Amniotic epithelial cell (primary cell): ENCODE data around the gene GFRA1.

Experiments
- DNase-seq: peaks from one replicate; pipeline ENCODE4 v3.0.0-alpha.2; 2010; ENCODE audit warnings: low read depth

The GFRA1 gene

GRCh38 chr10:116270771-116271592 lies 2.0 kb downstream of the GFRA1 start:
- DNase-seq = no peak

- DNase-seq = no peak
Observed at GRCh38 chr10:116270126-116270770, 2.8 kb downstream of the GFRA1 start.

- no peak for DNase-seq
Observed at GRCh38 chr10:116269619-116270018, 3.4 kb downstream of the GFRA1 start.

DNA sequence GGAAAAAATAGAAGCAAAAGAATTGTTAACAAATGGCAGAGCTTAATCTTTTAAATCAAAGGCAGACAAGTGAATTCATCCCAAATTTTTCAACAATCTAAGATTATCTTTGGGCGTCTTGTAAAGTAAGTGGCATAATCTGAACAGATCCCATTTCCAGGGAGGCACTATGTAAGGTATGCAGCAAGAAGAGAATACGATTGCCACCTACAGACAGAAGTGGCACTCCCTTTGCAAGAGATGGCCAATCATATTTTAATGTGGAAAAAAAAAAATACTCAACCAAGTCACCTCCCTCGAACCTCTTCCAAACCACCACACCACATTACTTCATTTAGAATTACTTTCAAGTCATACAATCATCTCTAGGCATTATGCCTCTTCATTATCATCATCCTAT lies 4.0 kb downstream of the GFRA1 start:
- no peak for DNase-seq

DNA sequence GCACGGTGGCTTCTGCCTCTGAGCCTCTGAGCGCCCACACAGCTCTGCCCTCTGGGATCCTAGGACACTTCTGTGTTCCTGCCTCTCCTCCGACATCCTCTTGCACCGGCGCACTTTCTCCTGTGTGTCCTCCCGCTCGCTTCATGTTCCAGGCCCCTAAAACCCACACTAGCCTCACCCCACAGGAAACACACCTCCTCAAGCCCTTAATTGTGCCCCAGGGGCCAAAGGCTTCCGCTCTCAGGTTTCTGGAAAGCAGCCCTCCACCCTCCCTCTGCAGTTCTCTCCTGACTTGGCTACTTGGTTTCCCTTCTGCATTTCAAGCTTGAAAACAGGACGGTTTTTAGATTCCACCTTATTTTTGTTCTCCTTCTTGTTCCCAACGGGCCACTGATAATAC lies 7.3 kb downstream of the GFRA1 start:
- DNase-seq = no peak

- DNase-seq = no peak
Observed at GRCh38 chr10:116263870-116264655, 8.9 kb downstream of the GFRA1 start.

DNA sequence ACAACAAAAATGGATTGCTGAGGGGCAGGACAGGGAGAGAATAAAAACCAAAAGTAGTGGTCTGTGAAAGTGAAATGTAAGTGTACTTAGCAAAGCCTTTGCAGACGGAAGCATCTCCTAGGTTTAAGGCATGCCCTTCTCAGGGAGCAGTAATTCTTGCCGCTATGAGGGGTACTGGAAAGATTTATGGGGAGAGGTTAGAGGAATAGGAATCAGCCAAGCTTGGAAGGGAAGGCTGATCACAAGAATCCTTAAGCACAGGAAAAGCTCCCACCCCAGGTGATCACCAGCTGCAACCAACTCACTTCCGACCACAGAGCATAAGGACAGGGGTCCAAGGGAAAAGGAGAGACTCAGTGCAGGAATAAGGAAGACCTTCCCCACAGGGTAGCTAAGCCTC lies 10.3 kb downstream of the GFRA1 start:
- DNase-seq = no peak

DNA sequence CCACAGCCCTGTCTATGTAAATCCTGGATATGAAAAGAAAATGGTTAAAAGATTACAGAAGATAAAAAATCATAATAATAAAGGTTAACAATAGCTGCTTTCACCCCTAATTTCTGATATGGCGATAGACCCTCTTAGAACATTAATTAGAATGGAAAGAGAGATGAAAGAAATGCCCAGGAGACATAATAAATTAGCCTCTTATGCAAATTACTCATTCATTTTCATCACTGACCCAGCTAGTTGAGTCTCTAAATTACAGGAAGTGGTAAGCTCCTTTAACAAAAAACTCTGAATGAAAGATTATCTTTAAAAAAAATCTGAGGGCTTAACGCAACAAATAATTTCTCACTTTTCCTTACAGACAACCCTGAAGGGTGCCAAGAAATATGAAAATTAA lies 12.4 kb downstream of the GFRA1 start:
- DNase-seq = no peak

DNA sequence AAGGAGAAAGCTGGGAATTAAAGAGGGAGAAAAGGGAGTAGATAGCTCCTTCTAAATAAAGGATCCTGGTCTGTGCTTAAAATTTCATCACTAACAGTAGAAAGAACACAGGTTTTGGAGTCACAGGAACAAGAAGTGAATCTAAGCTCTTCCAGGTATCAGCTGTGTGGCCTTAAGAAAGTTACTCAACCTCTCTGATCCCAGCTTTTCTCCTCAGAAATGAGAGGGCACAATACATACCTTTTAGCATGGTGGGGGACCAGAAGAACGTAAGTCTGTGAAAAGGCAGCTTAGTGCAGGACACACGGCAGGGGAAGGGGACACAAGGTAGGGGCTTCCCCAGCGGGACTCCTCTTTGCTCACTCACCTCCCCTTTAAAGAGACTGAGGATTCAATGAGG lies 13.4 kb downstream of the GFRA1 start:
- DNase-seq = no peak

DNA sequence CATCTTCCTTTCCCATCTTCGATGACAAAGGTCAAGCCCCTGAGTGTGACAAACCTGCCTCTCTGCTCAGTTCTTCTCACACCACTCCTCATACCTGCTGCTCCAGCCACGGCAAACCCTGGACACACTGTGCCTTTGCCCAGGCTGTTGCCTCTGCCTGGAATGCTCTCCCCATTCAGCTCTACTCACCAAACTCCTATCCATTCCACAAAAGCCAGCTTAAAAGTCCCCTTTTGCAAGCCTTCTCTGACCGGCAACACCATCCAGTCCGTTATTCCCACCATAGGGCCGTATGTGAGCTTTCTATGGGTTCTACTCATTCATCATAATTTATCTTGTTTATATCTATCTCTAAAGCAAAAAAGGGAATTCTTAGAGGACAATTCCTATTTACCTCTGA lies 15.2 kb downstream of the GFRA1 start:
- DNase-seq = no peak

GRCh38 chr10:116256752-116257259 lies 16.2 kb downstream of the GFRA1 start:
- no peak for DNase-seq

DNA sequence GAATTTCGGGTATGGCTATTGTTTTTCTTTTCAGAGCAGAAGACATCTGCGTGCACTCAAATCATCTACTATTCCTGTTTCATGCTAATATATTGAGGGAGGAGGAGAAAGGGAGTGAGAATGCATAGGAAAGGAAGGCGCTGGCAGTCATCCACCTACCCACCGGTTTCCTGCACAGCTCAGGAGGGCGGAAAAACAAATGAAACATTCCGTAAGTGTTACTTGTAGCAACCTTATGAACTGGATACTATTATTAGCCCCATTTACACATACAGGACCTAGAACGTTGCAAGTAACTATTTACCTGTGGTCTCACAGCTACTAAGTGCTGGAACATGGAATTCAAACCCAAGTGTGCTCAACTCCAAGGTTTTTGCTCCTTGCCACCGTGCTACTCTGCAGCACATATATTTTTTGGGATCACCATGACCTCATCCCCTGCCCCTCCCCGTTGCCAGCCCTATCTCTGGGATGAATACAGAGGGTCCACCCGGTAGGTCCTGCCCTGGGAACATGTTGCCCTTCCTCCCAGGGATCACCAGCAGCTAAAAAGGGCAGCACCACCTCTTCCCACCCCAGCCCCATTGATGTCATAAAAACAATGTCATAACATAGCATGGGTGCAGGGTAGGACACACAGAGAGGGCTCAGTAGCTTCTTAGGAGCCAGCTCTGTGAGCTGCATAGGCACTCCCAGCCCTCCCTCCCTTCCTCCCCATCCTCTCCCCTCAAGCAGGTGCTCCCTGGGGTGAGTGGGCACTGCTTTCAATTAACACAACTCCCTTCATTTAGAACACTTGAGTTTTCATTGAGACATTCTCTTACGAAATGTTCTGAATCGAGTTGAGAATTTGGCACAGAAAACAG lies 16.9 kb downstream of the GFRA1 start:
- DNase-seq = no peak

GRCh38 chr10:116254422-116255155 lies 18.4 kb downstream of the GFRA1 start:
- no peak for DNase-seq

DNA sequence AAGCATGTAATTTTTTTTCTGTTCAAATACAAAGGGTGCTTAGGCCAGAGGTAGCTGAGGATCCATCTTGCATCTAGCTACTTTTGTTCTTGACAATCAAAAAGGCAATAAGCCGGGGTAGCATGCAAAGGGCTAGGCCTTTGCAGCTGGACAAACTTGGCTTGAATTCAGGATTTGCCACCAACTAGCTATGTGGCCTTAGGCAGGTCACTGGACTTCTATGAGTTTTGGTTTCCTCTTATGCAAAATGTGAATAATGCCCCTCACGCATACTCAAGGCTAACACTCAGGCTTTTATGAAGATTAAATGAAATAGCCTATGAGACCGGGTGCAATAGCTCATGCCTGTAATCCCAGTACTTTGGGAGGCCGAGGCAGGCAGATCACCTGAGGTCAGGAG lies 19.3 kb downstream of the GFRA1 start:
- DNase-seq = no peak

GRCh38 chr10:116251602-116252395 lies 21.2 kb downstream of the GFRA1 start:
- DNase-seq = no peak

GRCh38 chr10:116247691-116248090 lies 25.3 kb downstream of the GFRA1 start:
- DNase-seq = no peak

DNA sequence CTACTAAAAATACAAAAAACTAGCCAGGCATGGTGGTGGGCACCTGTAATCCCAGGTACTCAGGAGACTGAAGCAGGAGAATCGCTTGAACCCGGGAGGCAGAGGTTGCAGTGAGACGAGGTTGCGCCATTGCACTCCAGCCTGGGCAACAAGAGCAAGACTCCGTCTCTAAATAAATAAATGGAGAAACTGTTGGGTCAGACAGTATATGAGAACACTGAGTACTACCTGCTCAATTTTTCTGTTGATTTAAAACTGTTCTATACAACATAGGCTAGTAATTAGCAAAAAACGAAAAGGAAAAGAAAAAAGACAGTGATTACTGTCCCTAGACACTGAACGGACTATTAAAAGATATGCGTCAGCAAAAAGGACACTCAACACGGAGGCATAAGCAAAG lies 26.7 kb downstream of the GFRA1 start:
- no peak for DNase-seq

DNA sequence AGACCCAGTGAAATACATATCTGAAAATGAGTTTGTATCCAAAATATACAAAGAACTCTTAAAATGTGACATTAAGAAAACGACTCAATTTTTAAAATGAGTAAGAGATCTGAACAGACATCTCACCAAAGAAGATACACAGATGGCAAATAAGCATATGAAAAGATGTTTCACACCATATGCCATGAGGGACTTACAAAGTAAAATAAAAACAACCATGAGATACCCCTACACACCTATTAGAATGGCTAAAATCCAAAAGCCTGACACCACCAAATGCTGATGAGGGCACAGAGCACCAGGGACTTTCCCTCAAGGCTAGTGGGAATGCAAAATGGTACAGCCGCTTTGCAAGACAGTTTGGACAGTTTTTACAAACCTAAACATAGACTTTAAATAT lies 27.9 kb downstream of the GFRA1 start:
- DNase-seq = no peak

DNA sequence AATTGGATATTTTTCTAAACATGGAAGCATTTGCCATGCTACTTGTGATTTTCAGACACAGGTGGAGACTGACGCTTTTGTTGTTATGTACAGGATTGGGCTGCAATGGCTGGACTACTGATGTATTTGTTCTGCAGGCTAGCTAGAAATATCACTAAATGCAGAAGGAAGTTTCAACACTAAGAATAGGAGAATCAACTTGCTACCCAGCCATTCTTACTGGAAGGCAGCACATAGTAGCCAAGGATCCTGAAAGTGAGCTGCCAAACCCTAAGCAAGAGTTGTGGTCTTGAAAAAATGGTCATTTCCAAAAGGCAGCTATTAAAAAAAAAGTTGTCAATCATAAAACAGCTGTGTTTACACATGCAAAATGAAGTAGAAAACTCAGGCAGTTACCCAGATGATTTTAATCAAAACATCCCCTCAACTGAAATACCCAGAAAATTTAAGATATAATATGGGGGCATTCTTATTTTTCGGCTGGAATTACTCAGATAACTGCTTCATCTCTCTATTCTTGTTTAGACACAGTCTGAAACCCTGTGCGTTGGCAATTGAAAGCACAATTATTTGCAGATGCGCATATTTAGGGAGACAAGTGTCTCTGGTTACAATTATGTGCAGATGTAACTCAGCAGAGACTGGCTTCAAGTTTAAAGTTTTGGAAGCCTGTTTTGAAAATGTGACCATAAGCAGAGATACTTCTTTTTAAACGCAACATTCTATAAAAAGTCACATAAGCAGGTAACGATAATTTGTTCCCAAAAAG lies 31.2 kb downstream of the GFRA1 start:
- DNase-seq = no peak
